ENCODE results near the gene ASCL1. TPM values are rescaled to one million over a fixed set of nuclear protein-coding genes. Genes with fewer than 3 reads are reported as not detected.

ASCL1 gene
- total and polyA plus RNA-seq, 10 of the 15 experiments (the other 5 are each of a cell fraction or from before 2014, with no cell fraction given), result 10.6 to 61.1 (median 20.5) TPM

DNA sequence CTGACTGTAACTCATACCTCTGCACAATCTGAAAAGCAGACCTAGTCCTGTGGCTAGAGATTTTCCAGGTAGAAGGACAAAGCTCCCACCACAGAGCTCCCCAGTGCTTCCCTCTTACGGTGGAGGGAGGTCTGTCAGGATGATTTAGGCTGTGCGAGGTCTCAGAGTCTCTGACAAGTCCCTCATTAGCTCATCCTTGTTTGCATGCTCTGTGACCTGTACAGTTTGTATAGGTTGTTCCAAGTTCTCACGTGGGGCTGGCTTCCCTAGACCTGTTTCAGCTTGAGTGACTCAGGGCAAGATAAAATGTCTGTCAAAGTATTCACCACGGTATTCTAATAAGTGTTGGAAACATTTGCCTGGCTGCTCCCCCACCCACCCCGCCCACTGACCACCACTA, 34.8 kb downstream of the ASCL1 start:
- no peaks in the 10 kb centered on the region for H4K20me1 ChIP-seq (ENCODE audit: control insufficient read depth, insufficient read depth)
- no TSS peak for BruUV-seq (replicated peaks)
- no peaks in the 10 kb centered on the region; the same call in 1 of the 2 replicates for H3K4me1 ChIP-seq (ENCODE audit: control insufficient read depth, insufficient read depth, low read length)
- ATAC-seq, result peak; percentile 90
- ChIA-PET CTCF (interaction anchor here (0.6 to 4.1 kb wide), 28 partner anchors 8 to 556 kb away, joined by 3 to 18 read pairs (median 4); no protein-coding TSS in a partner anchor), RAD21 (ENCODE audit: unreplicated experiment) (interaction anchor here (0.5 to 5.0 kb wide), 25 partner anchors 9 to 556 kb away, joined by 3 to 54 read pairs (median 4); partner anchors contain the start of gene ASCL1), SMC1A (ENCODE audit: uncharacterized antibody, unreplicated experiment) (interaction anchor here (0.6 to 4.8 kb wide), 36 partner anchors 9 to 557 kb away, joined by 3 to 37 read pairs (median 4); no protein-coding TSS in a partner anchor), POLR2A (interaction anchor here (0.5 to 1.9 kb wide), 9 partner anchors 8 to 1512 kb away, joined by 3 to 6 read pairs (median 3); no protein-coding TSS in a partner anchor)
- FAIRE-seq, result no peak
- DNase-seq (ENCODE audit: low read depth, low spot score), result peak; percentile 45
- in situ Hi-C loops (cut with MboI) (no loop called here), intact Hi-C loops (cut with micrococcal nuclease; ENCODE audit: unreplicated experiment) (loop anchor here (2.0 to 5.0 kb wide), 2 partner anchors 120 to 189 kb away; no protein-coding TSS in a partner anchor)
- H3K79me2 ChIP-seq (ENCODE audit: control insufficient read depth, insufficient read depth, low read length), result no peaks in the 10 kb centered on the region
- H2AFZ ChIP-seq (ENCODE audit: control insufficient read depth, low read depth, low read length), result peak overlapping the region; percentile 39
- WGBS (ENCODE audit: insufficient coverage, insufficient replicate concordance, low lambda C conversion rate, missing lambda C conversion rate), result 0% methylated on average over 5 of the region's 5 CpGs
- H3K27me3 ChIP-seq (replicated peaks in 1 of 2; ENCODE audit: control insufficient read depth in 2 of 2, insufficient read depth in 2 of 2, low read length in 1 of 2), result no peaks in the 10 kb centered on the region
- H3K4me3 ChIP-seq, result no peak overlapping the region
- no peak overlapping the region for H3K9ac ChIP-seq (ENCODE audit: control insufficient read depth, insufficient read depth, low read length)
- no peaks in the 10 kb centered on the region for H3K36me3 ChIP-seq (ENCODE audit: control insufficient read depth in 2 of 2, insufficient read depth in 2 of 2, low read length in 1 of 2)
- H3K27ac ChIP-seq (ENCODE audit: control insufficient read depth, insufficient read depth), result no peak overlapping the region
- no peak overlapping the region for H3K4me2 ChIP-seq (ENCODE audit: control insufficient read depth, insufficient read depth)
- no peaks in the 10 kb centered on the region; the same call in 2 of the 3 replicates for H3K9me3 ChIP-seq (replicated peaks; ENCODE audit: control insufficient read depth, insufficient read depth, low read length)
- TF ChIP-seq CHD4 (IDR thresholded peaks at IDR 0.05) (no peak), ESRRA (IDR thresholded peaks at IDR 0.05; ENCODE audit: low read length) (no peak), NFYB (IDR thresholded peaks at IDR 0.05; ENCODE audit: insufficient read depth, low read depth, low read length) (no peak), BHLHE40 (IDR thresholded peaks at IDR 0.05; ENCODE audit: borderline replicate concordance in 1 of 2, low read depth in 2 of 2, low read length in 1 of 2) (peak; percentile 73 to 76; a peak in 3 of 4 replicates), TCF7 (IDR thresholded peaks at IDR 0.05; ENCODE audit: borderline replicate concordance) (no peak), NBN (IDR thresholded peaks at IDR 0.05) (no peak)
- TF ChIP-seq, protein P1, sequence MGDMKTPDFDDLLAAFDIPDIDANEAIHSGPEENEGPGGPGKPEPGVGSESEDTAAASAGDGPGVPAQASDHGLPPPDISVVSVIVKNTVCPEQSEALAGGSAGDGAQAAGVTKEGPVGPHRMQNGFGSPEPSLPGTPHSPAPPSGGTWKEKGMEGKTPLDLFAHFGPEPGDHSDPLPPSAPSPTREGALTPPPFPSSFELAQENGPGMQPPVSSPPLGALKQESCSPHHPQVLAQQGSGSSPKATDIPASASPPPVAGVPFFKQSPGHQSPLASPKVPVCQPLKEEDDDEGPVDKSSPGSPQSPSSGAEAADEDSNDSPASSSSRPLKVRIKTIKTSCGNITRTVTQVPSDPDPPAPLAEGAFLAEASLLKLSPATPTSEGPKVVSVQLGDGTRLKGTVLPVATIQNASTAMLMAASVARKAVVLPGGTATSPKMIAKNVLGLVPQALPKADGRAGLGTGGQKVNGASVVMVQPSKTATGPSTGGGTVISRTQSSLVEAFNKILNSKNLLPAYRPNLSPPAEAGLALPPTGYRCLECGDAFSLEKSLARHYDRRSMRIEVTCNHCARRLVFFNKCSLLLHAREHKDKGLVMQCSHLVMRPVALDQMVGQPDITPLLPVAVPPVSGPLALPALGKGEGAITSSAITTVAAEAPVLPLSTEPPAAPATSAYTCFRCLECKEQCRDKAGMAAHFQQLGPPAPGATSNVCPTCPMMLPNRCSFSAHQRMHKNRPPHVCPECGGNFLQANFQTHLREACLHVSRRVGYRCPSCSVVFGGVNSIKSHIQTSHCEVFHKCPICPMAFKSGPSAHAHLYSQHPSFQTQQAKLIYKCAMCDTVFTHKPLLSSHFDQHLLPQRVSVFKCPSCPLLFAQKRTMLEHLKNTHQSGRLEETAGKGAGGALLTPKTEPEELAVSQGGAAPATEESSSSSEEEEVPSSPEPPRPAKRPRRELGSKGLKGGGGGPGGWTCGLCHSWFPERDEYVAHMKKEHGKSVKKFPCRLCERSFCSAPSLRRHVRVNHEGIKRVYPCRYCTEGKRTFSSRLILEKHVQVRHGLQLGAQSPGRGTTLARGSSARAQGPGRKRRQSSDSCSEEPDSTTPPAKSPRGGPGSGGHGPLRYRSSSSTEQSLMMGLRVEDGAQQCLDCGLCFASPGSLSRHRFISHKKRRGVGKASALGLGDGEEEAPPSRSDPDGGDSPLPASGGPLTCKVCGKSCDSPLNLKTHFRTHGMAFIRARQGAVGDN (IDR thresholded peaks at IDR 0.05), result no peak
- TF ChIP-seq, protein P2, sequence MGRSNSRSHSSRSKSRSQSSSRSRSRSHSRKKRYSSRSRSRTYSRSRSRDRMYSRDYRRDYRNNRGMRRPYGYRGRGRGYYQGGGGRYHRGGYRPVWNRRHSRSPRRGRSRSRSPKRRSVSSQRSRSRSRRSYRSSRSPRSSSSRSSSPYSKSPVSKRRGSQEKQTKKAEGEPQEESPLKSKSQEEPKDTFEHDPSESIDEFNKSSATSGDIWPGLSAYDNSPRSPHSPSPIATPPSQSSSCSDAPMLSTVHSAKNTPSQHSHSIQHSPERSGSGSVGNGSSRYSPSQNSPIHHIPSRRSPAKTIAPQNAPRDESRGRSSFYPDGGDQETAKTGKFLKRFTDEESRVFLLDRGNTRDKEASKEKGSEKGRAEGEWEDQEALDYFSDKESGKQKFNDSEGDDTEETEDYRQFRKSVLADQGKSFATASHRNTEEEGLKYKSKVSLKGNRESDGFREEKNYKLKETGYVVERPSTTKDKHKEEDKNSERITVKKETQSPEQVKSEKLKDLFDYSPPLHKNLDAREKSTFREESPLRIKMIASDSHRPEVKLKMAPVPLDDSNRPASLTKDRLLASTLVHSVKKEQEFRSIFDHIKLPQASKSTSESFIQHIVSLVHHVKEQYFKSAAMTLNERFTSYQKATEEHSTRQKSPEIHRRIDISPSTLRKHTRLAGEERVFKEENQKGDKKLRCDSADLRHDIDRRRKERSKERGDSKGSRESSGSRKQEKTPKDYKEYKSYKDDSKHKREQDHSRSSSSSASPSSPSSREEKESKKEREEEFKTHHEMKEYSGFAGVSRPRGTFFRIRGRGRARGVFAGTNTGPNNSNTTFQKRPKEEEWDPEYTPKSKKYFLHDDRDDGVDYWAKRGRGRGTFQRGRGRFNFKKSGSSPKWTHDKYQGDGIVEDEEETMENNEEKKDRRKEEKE (IDR thresholded peaks at IDR 0.05), result no peak
- TF ChIP-seq, protein P3, sequence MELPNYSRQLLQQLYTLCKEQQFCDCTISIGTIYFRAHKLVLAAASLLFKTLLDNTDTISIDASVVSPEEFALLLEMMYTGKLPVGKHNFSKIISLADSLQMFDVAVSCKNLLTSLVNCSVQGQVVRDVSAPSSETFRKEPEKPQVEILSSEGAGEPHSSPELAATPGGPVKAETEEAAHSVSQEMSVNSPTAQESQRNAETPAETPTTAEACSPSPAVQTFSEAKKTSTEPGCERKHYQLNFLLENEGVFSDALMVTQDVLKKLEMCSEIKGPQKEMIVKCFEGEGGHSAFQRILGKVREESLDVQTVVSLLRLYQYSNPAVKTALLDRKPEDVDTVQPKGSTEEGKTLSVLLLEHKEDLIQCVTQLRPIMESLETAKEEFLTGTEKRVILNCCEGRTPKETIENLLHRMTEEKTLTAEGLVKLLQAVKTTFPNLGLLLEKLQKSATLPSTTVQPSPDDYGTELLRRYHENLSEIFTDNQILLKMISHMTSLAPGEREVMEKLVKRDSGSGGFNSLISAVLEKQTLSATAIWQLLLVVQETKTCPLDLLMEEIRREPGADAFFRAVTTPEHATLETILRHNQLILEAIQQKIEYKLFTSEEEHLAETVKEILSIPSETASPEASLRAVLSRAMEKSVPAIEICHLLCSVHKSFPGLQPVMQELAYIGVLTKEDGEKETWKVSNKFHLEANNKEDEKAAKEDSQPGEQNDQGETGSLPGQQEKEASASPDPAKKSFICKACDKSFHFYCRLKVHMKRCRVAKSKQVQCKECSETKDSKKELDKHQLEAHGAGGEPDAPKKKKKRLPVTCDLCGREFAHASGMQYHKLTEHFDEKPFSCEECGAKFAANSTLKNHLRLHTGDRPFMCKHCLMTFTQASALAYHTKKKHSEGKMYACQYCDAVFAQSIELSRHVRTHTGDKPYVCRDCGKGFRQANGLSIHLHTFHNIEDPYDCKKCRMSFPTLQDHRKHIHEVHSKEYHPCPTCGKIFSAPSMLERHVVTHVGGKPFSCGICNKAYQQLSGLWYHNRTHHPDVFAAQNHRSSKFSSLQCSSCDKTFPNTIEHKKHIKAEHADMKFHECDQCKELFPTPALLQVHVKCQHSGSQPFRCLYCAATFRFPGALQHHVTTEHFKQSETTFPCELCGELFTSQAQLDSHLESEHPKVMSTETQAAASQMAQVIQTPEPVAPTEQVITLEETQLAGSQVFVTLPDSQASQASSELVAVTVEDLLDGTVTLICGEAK (IDR thresholded peaks at IDR 0.05; ENCODE audit: borderline replicate concordance), result no peak
- TF ChIP-seq, protein P4, sequence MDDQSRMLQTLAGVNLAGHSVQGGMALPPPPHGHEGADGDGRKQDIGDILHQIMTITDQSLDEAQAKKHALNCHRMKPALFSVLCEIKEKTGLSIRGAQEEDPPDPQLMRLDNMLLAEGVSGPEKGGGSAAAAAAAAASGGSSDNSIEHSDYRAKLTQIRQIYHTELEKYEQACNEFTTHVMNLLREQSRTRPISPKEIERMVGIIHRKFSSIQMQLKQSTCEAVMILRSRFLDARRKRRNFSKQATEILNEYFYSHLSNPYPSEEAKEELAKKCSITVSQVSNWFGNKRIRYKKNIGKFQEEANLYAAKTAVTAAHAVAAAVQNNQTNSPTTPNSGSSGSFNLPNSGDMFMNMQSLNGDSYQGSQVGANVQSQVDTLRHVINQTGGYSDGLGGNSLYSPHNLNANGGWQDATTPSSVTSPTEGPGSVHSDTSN (IDR thresholded peaks at IDR 0.05; ENCODE audit: insufficient replicate concordance, low read depth, low read length), result peak; percentile 9
